Myocyte (in vitro differentiated cells): ENCODE results near the gene LIX1. TPM values are rescaled to one million over a fixed set of nuclear protein-coding genes. Genes with fewer than 3 reads are reported as not detected.
A peak's percentile ranks its signal among the peaks of the same experiment; 100 is the strongest.

Source experiments
- DNase-seq: peaks from one replicate; pipeline ENCODE4 v3.0.0-alpha.2; 2012; ENCODE audit warnings: low read depth
- total RNA-seq: library from RNA; depleted of rRNA; stranded (reverse); fragments of >200 nt; gene quantifications from 2 replicates; pipeline ENCODE4 v1.2.3, GENCODE V29; 2014

The LIX1 gene
- total RNA-seq, 1 donor from 2014 or later = not detected

GRCh38 chr5:97077246-97077645 lies 65.2 kb downstream of the LIX1 start:
- no peak for DNase-seq

GRCh38 chr5:97076098-97076497 lies 66.3 kb downstream of the LIX1 start:
- DNase-seq = no peak

GRCh38 chr5:97075649-97076048 lies 66.8 kb downstream of the LIX1 start:
- DNase-seq = no peak

GRCh38 chr5:97074859-97075489 lies 67.4 kb downstream of the LIX1 start:
- no peak for DNase-seq

GRCh38 chr5:97073420-97073819 lies 69.0 kb downstream of the LIX1 start:
- DNase-seq = no peak

GRCh38 chr5:97072696-97073095 lies 69.7 kb downstream of the LIX1 start:
- peak; percentile 58 for DNase-seq

- no peak for DNase-seq
Measured at GRCh38 chr5:97071993-97072392, 70.4 kb downstream of the LIX1 start.

GRCh38 chr5:97071101-97071500 lies 71.3 kb downstream of the LIX1 start:
- DNase-seq = peak; percentile 71

GRCh38 chr5:97070234-97070633 lies 72.2 kb downstream of the LIX1 start:
- no peak for DNase-seq

GRCh38 chr5:97067296-97067850 lies 75.0 kb downstream of the LIX1 start:
- DNase-seq = peak; percentile 60

- no peak for DNase-seq
Measured at GRCh38 chr5:97065475-97065874, 76.9 kb downstream of the LIX1 start.

GRCh38 chr5:97063251-97063650 lies 79.2 kb downstream of the LIX1 start:
- no peak for DNase-seq

GRCh38 chr5:97062046-97062445 lies 80.4 kb downstream of the LIX1 start:
- no peak for DNase-seq

GRCh38 chr5:97056263-97056662 lies 86.1 kb downstream of the LIX1 start:
- DNase-seq = no peak

- DNase-seq = peak; percentile 59
Measured at GRCh38 chr5:97049175-97049574, 93.2 kb downstream of the LIX1 start.

- no peak for DNase-seq
Measured at GRCh38 chr5:97047076-97047475, 95.3 kb downstream of the LIX1 start.

GRCh38 chr5:97046270-97046982 lies 96.0 kb downstream of the LIX1 start:
- no peak for DNase-seq

GRCh38 chr5:97044052-97044451 lies 98.4 kb downstream of the LIX1 start:
- peak; percentile 48 for DNase-seq

GRCh38 chr5:97043511-97043910 lies 98.9 kb downstream of the LIX1 start:
- peak; percentile 51 for DNase-seq

GRCh38 chr5:97042996-97043395 lies 99.4 kb downstream of the LIX1 start:
- no peak for DNase-seq
